Keratinocyte (primary cell): ENCODE results near the gene HOXB4.

Source experiments
- CTCF ChIP-seq, 3 experiments: IDR thresholded peaks in 1 of 3; conservative IDR thresholded peaks in 1 of 3; optimal IDR thresholded peaks in 1 of 3; 2 replicates in 2 of 3; 3 replicates in 1 of 3; pipeline versions ENCODE3 to v1.5.1; 2011; ENCODE audit warnings: low read length in 3 of 3, mild to moderate bottlenecking in 3 of 3, moderate library complexity in 2 of 3, control low read depth in 1 of 3, inconsistent platforms in 1 of 3; ENCODE audit not compliant: insufficient read depth in 2 of 3; ENCODE audit errors: extremely low read depth in 1 of 3
- EZH2 ChIP-seq: IDR thresholded peaks from one replicate; pipeline ENCODE4 v1.6.1; 2012; ENCODE audit warnings: inconsistent platforms, mild to moderate bottlenecking, low read length, moderate library complexity

GRCh38 chr17:48566717-48567116 lies 11.4 kb downstream of the HOXB4 start:
- TF ChIP-seq CTCF (optimal IDR thresholded peaks at IDR 0.05 in 1 of 3, IDR thresholded peaks at IDR 0.05 in 1 of 3, conservative IDR thresholded peaks at IDR 0.05 in 1 of 3; ENCODE audit: extremely low read depth in 1 of 3, insufficient read depth in 2 of 3, low read length in 3 of 3), result no peak
- TF ChIP-seq EZH2, result no peak
